ENCODE results near the gene C3orf20. TPM values are rescaled to one million over a fixed set of nuclear protein-coding genes. Genes with fewer than 3 reads are reported as not detected.

Gene C3orf20
- polyA plus RNA-seq, 1 donor from 2014 or later = not detected

DNA sequence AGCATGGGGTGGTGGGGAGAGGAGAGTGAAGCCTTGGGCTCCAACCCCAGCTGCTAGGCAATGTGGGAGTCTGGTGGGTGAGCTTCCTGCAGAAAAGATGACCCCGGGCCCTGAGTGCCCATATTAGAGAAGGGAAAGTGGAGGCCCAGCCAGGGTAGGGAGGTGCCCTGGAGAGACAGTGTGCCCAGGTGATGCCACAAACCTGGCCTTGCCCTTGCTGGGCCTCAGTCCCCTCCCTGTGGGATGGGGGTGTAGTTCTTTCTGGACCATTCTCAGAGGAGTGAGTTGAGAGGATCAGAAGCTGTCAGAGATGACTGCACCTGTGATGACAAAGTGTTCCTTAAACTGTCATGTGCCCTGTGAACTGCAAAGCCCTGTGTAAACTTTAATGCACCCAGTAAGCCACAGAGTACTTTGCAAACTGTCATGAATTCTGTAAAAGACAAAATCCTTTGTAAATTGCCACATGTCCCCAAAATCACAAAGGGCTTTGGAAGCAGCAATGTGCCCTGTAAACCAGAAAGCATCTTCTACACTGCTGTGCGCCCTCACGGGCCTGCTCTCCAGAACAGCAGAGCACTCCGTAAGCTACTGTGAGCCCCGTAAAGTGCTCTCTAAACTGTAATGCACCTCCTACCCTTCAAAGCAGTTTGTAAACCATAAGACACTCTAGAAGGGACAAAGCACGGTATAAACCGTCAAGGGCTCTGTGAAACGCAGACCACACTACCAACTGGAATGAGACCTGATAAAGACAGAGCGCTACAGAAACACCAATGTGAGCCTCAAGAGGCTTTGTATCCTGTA lies 92.5 kb downstream of the C3orf20 start:
- Histone ChIP-seq H3K27ac (ENCODE audit: low read length) (no peak overlapping the region), H3K4me3 (ENCODE audit: low read length) (no peak overlapping the region), H3K27me3 (ENCODE audit: insufficient read depth, low read depth, low read length) (no peaks in the 10 kb centered on the region), H3K9ac (ENCODE audit: low read length) (no peak overlapping the region), H3K9me3 (ENCODE audit: low read length) (no peaks in the 10 kb centered on the region), H3K4me2 (ENCODE audit: low read length) (no peak overlapping the region), H4K20me1 (ENCODE audit: insufficient read depth) (no peaks in the 10 kb centered on the region), H2AFZ (ENCODE audit: low read depth, low read length) (no peak overlapping the region), H3K36me3 (ENCODE audit: insufficient read depth, low read length) (no peaks in the 10 kb centered on the region), H3F3A (ENCODE audit: insufficient read depth, low read length, poor library complexity, severe bottlenecking) (no peaks in the 10 kb centered on the region), H3K9me2 (ENCODE audit: insufficient read depth, low read length) (no peaks in the 10 kb centered on the region), H3K79me2 (replicated peaks; ENCODE audit: insufficient read depth, low read length) (no peaks in the 10 kb centered on the region)
- TF ChIP-seq, protein P1, sequence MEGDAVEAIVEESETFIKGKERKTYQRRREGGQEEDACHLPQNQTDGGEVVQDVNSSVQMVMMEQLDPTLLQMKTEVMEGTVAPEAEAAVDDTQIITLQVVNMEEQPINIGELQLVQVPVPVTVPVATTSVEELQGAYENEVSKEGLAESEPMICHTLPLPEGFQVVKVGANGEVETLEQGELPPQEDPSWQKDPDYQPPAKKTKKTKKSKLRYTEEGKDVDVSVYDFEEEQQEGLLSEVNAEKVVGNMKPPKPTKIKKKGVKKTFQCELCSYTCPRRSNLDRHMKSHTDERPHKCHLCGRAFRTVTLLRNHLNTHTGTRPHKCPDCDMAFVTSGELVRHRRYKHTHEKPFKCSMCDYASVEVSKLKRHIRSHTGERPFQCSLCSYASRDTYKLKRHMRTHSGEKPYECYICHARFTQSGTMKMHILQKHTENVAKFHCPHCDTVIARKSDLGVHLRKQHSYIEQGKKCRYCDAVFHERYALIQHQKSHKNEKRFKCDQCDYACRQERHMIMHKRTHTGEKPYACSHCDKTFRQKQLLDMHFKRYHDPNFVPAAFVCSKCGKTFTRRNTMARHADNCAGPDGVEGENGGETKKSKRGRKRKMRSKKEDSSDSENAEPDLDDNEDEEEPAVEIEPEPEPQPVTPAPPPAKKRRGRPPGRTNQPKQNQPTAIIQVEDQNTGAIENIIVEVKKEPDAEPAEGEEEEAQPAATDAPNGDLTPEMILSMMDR (IDR thresholded peaks at IDR 0.05; ENCODE audit: poor library complexity, severe bottlenecking) = no peak
- TF ChIP-seq RAD21 (conservative IDR thresholded peaks at IDR 0.05) (no peak), REST (IDR thresholded peaks at IDR 0.05; ENCODE audit: borderline replicate concordance) (no peak), EP300 (conservative IDR thresholded peaks at IDR 0.05; ENCODE audit: poor library complexity, severe bottlenecking) (no peak), SMC3 (conservative IDR thresholded peaks at IDR 0.05; ENCODE audit: poor library complexity) (no peak), MXI1 (conservative IDR thresholded peaks at IDR 0.05; ENCODE audit: poor library complexity, severe bottlenecking) (no peak), POLR2AphosphoS5 (IDR thresholded peaks at IDR 0.05) (no peak), EZH2 (IDR thresholded peaks at IDR 0.05; ENCODE audit: borderline replicate concordance, insufficient read depth, low read length, poor library complexity, severe bottlenecking) (no peak), TAF1 (IDR thresholded peaks at IDR 0.05; ENCODE audit: low read depth) (no peak)

DNA sequence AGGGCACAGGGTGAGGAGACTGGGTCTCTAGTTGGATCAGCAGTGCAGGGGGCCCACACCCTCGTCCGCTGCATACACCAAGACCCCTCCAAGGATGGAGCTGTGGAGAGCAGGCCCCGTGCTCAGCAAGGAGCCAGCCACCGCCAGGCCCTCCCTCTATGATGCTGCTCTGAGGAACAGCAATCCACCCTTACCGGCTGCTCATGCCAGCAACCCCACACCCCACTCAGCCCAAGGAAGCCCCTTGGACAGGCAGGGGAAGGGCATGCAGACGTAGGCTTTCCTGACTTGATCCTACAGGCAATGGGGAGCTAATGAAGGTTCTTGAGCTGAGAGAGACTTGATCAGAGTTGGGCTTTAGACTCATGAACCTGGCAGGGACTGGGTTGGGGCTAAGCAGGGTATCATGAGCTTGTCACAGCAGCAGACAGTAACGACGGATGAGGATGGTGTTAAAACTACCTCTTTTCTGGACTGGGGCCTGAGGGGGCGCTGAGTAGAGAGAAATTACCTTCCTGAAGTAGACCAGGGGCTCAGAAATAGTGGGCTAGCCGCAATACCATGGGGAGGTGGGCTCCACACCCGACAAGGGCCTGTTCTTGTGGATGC lies 93.3 kb downstream of the C3orf20 start:
- no peak for TF ChIP-seq RAD21 (conservative IDR thresholded peaks at IDR 0.05)
- TF ChIP-seq MXI1 (conservative IDR thresholded peaks at IDR 0.05; ENCODE audit: poor library complexity, severe bottlenecking) = no peak
- TF ChIP-seq REST (IDR thresholded peaks at IDR 0.05; ENCODE audit: borderline replicate concordance) = no peak
- H3K79me2 ChIP-seq (replicated peaks; ENCODE audit: insufficient read depth, low read length) = no peaks in the 10 kb centered on the region
- no peak overlapping the region for H3K27ac ChIP-seq (ENCODE audit: low read length)
- no peaks in the 10 kb centered on the region for H3K9me3 ChIP-seq (ENCODE audit: low read length)
- H4K20me1 ChIP-seq (ENCODE audit: insufficient read depth) = no peaks in the 10 kb centered on the region
- no peaks in the 10 kb centered on the region for H3K36me3 ChIP-seq (ENCODE audit: insufficient read depth, low read length)
- H3F3A ChIP-seq (ENCODE audit: insufficient read depth, low read length, poor library complexity, severe bottlenecking) = no peaks in the 10 kb centered on the region
- no peaks in the 10 kb centered on the region for H3K27me3 ChIP-seq (ENCODE audit: insufficient read depth, low read depth, low read length)
- no peak overlapping the region for H3K4me3 ChIP-seq (ENCODE audit: low read length)
- no peak overlapping the region for H3K4me2 ChIP-seq (ENCODE audit: low read length)
- H3K9ac ChIP-seq (ENCODE audit: low read length) = no peak overlapping the region
- H2AFZ ChIP-seq (ENCODE audit: low read depth, low read length) = no peak overlapping the region
- H3K9me2 ChIP-seq (ENCODE audit: insufficient read depth, low read length) = no peaks in the 10 kb centered on the region

All from neural cell (in vitro differentiated cells).